Keratinocyte (primary cell): ENCODE measurements around the gene SHISA8. TPM values are rescaled to one million over a fixed set of nuclear protein-coding genes. Genes with fewer than 3 reads are reported as not detected.
A peak's percentile ranks its signal among the peaks of the same experiment; 100 is the strongest.

ENCODE experiments used
- DNase-seq: peaks from one replicate; pipeline ENCODE4 v3.0.0-alpha.2; 2011; ENCODE audit warnings: low read depth, missing footprints, low spot score
- FAIRE-seq: peaks from 2 replicates; lab custom pipeline; 2011; peaks lifted over from hg19 to GRCh38; lab: Jason Lieb, UNC
- H2AFZ ChIP-seq: 2 replicates; pipeline ENCODE4 v1.6.0; 2012; ENCODE audit warnings: low read length, control low read depth, inconsistent platforms; ENCODE audit not compliant: control insufficient read depth
- H3K27ac ChIP-seq: 2 replicates; pipeline ENCODE4 v1.5.1; 2011; ENCODE audit warnings: low read length; ENCODE audit not compliant: control insufficient read depth, insufficient read depth
- H3K27me3 ChIP-seq: 3 replicates; pipeline ENCODE4 v1.6.0; 2011; ENCODE audit warnings: low read length; ENCODE audit not compliant: control insufficient read depth, insufficient read depth; ENCODE audit errors: extremely low read depth
- H3K36me3 ChIP-seq, 2 experiments: 2 replicates in 1 of 2; 3 replicates in 1 of 2; pipeline ENCODE4 v1.5.1; 2011; ENCODE audit warnings: low read length in 2 of 2, mild to moderate bottlenecking in 1 of 2; ENCODE audit not compliant: control insufficient read depth in 2 of 2, insufficient read depth in 2 of 2; ENCODE audit errors: extremely low read depth in 1 of 2
- H3K4me1 ChIP-seq: 3 replicates; pipeline ENCODE4 v1.5.1; 2011; ENCODE audit warnings: low read length; ENCODE audit not compliant: control insufficient read depth, insufficient read depth; ENCODE audit errors: extremely low read depth
- H3K4me2 ChIP-seq: 3 replicates; pipeline ENCODE4 v1.6.0; 2011; ENCODE audit warnings: low read depth, low read length; ENCODE audit not compliant: control insufficient read depth, insufficient read depth; ENCODE audit errors: extremely low read depth
- H3K4me3 ChIP-seq, 3 experiments: fragments of 200-600 bp in 1 of 3; sonication (generic) in 1 of 3; 2 replicates in 2 of 3; 3 replicates in 1 of 3; pipeline ENCODE4 v1.5.1; 2011 to 2016; ENCODE audit warnings: low read length in 3 of 3, mild to moderate bottlenecking in 3 of 3, control low read depth in 2 of 3, inconsistent platforms in 1 of 3, low read depth in 1 of 3, mixed read lengths in 1 of 3, mixed run types in 1 of 3, moderate library complexity in 1 of 3; ENCODE audit not compliant: control insufficient read depth in 2 of 3, insufficient read depth in 2 of 3; ENCODE audit errors: extremely low read depth in 1 of 3
- H3K79me2 ChIP-seq: 2 replicates; pipeline ENCODE4 v1.6.0; 2012; ENCODE audit warnings: low read length; ENCODE audit not compliant: control insufficient read depth, insufficient read depth
- H3K9ac ChIP-seq: 3 replicates; pipeline ENCODE4 v1.6.0; 2011; ENCODE audit warnings: low read length; ENCODE audit not compliant: control insufficient read depth, insufficient read depth; ENCODE audit errors: extremely low read depth
- H3K9me1 ChIP-seq: 3 replicates; pipeline ENCODE4 v1.6.0; 2011; ENCODE audit warnings: low read length; ENCODE audit not compliant: control insufficient read depth, insufficient read depth; ENCODE audit errors: extremely low read depth
- H3K9me3 ChIP-seq: 2 replicates; pipeline ENCODE4 v1.5.1; 2012; ENCODE audit warnings: low read depth, low read length; ENCODE audit not compliant: control insufficient read depth
- H4K20me1 ChIP-seq: 3 replicates; pipeline ENCODE4 v1.6.0; 2011; ENCODE audit warnings: low read length; ENCODE audit not compliant: control insufficient read depth, insufficient read depth; ENCODE audit errors: extremely low read depth
- CTCF ChIP-seq, 3 experiments: IDR thresholded peaks in 1 of 3; conservative IDR thresholded peaks in 1 of 3; optimal IDR thresholded peaks in 1 of 3; 2 replicates in 2 of 3; 3 replicates in 1 of 3; pipeline versions ENCODE3 to v1.5.1; 2011; ENCODE audit warnings: low read length in 3 of 3, mild to moderate bottlenecking in 3 of 3, moderate library complexity in 2 of 3, control low read depth in 1 of 3, inconsistent platforms in 1 of 3; ENCODE audit not compliant: insufficient read depth in 2 of 3; ENCODE audit errors: extremely low read depth in 1 of 3
- EZH2 ChIP-seq: IDR thresholded peaks from one replicate; pipeline ENCODE4 v1.6.1; 2012; ENCODE audit warnings: inconsistent platforms, mild to moderate bottlenecking, low read length, moderate library complexity
- dilution Hi-C: fragments of 300-500 bp; cut with MboI; formaldehyde crosslinking; loops from one replicate; pipeline ENCODE4 v1.7.0; 2020; ENCODE audit warnings: low sequenced_read_pairs; ENCODE audit not compliant: extremely low pct_ligation_motif_present
- polyA plus RNA-seq, 5 experiments: library from polyadenylated mRNA; depleted of rRNA in 3 of 5; stranded (reverse) in 3 of 5; stranded (forward) in 1 of 5; unstranded in 1 of 5; fragments of >200 nt; gene quantifications; 1 replicate in 1 of 5; 2 replicates in 3 of 5; 3 replicates in 1 of 5; pipeline versions ENCODE4 v1.2.1 to v1.2.3, GENCODE V29; 2011 to 2012; ENCODE audit warnings: missing spikeins in 2 of 5, low read depth in 1 of 5, low replicate concordance in 1 of 5

The SHISA8 gene
- polyA plus RNA-seq, 1 donor (not counting 4 experiments of a cell fraction or from before 2014, with no cell fraction given) = not detected

- Histone ChIP-seq H3K4me1 (peaks cover 15% of the 10 kb centered on the region), H3K27me3 (peaks cover 40% of the 10 kb centered on the region), H3K79me2 (no peaks in the 10 kb centered on the region), H3K9me3 (no peaks in the 10 kb centered on the region), H3K9ac (peak overlapping the region; percentile 54), H3K36me3 (no peaks in the 10 kb centered on the region), H3K4me3 (peak overlapping the region; percentile 33 to 54 (median 51)), H3K9me1 (no peaks in the 10 kb centered on the region), H3K4me2 (peak overlapping the region; percentile 78), H2AFZ (peak overlapping the region; percentile 71), H4K20me1 (peaks cover 2% of the 10 kb centered on the region), H3K27ac (no peak overlapping the region)
- DNase-seq (no peak), FAIRE-seq (no peak)
- dilution Hi-C loops = no loop called here
- TF ChIP-seq EZH2 = no peak
Measured at GRCh38 chr22:41919357-41920224, 4.7 kb upstream of the SHISA8 start.

GRCh38 chr22:41917903-41918791 is 3.3 kb upstream of the SHISA8 start:
- Histone ChIP-seq H3K27me3 (peaks cover 51% of the 10 kb centered on the region), H3K4me3 (no peak overlapping the region), H2AFZ (no peak overlapping the region), H3K4me1 (peaks cover 15% of the 10 kb centered on the region), H3K4me2 (peak overlapping the region; percentile 35), H3K9me1 (no peaks in the 10 kb centered on the region), H3K9me3 (no peaks in the 10 kb centered on the region), H3K9ac (peak overlapping the region; percentile 18), H3K27ac (no peak overlapping the region), H3K36me3 (no peaks in the 10 kb centered on the region), H3K79me2 (no peaks in the 10 kb centered on the region), H4K20me1 (peaks cover 5% of the 10 kb centered on the region)
- dilution Hi-C loops = no loop called here
- FAIRE-seq = peak; percentile 57
- DNase-seq = no peak
- TF ChIP-seq CTCF (optimal IDR thresholded peaks at IDR 0.05 in 1 of 3, IDR thresholded peaks at IDR 0.05 in 1 of 3, conservative IDR thresholded peaks at IDR 0.05 in 1 of 3; ENCODE audit: extremely low read depth in 1 of 3, insufficient read depth in 2 of 3, low read length in 3 of 3) = no peak
